Nephron progenitor cell (in vitro differentiated cells): ENCODE data around the gene IGFBPL1.

Experiments used
- DNase-seq: peaks from one replicate; pipeline ENCODE4 v3.0.0; 2021
- H3K27ac Mint-ChIP-seq: 2 replicates; pipeline ENCODE4 v1.8.0; 2021; ENCODE audit warnings: mild to moderate bottlenecking, moderate library complexity, mixed read lengths
- H3K27me3 Mint-ChIP-seq: 2 replicates; pipeline ENCODE4 v1.8.0; 2021; ENCODE audit warnings: mild to moderate bottlenecking, low read depth, mixed read lengths; ENCODE audit not compliant: poor library complexity
- H3K36me3 Mint-ChIP-seq: 2 replicates; pipeline ENCODE4 v1.8.0; 2021; ENCODE audit warnings: low read depth, mixed read lengths
- H3K4me1 Mint-ChIP-seq: 2 replicates; pipeline ENCODE4 v1.8.0; 2021; ENCODE audit warnings: mixed read lengths
- H3K4me3 Mint-ChIP-seq: 2 replicates; pipeline ENCODE4 v1.8.0; 2021; ENCODE audit warnings: mild to moderate bottlenecking, moderate library complexity, mixed read lengths
- H3K9me3 Mint-ChIP-seq: 2 replicates; pipeline ENCODE4 v1.8.0; 2021; ENCODE audit warnings: mild to moderate bottlenecking, moderate library complexity, mixed read lengths
- TF ChIP-seq, protein P1 (sequence below): fragments of 200-600 bp; sonication (generic); IDR thresholded peaks from 2 replicates; pipeline ENCODE4 v1.5.0; 2021; ENCODE audit warnings: antibody characterized with exemption

The IGFBPL1 gene

DNA sequence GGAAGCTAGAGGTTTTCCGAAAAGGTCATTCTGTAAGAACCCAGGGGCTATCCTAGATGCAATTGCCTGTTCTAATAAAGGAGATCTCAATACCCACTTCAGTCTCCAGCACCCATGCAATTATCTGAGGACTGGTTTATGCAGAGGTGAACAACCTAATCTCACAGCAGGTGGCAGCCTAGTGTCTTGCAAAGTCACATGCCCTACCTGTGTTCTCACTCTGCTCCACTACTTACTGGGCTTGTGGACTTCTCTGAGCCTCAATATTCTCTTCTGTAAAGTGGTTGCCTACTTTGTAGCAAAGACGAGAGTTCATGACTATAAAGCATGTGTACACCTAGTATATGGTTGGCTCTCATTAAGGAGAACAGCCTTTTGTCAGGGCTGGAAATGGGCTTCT is 52.8 kb downstream of the IGFBPL1 start:
- Mint-ChIP-seq H3K9me3 (no peaks in the 10 kb centered on the region), H3K27ac (no peak overlapping the region), H3K4me1 (peaks cover 18% of the 10 kb centered on the region), H3K36me3 (no peaks in the 10 kb centered on the region), H3K27me3 (peaks cover 71% of the 10 kb centered on the region), H3K4me3 (no peak overlapping the region)
- no peak for DNase-seq
- TF ChIP-seq, protein P1, sequence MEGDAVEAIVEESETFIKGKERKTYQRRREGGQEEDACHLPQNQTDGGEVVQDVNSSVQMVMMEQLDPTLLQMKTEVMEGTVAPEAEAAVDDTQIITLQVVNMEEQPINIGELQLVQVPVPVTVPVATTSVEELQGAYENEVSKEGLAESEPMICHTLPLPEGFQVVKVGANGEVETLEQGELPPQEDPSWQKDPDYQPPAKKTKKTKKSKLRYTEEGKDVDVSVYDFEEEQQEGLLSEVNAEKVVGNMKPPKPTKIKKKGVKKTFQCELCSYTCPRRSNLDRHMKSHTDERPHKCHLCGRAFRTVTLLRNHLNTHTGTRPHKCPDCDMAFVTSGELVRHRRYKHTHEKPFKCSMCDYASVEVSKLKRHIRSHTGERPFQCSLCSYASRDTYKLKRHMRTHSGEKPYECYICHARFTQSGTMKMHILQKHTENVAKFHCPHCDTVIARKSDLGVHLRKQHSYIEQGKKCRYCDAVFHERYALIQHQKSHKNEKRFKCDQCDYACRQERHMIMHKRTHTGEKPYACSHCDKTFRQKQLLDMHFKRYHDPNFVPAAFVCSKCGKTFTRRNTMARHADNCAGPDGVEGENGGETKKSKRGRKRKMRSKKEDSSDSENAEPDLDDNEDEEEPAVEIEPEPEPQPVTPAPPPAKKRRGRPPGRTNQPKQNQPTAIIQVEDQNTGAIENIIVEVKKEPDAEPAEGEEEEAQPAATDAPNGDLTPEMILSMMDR, result no peak

DNA sequence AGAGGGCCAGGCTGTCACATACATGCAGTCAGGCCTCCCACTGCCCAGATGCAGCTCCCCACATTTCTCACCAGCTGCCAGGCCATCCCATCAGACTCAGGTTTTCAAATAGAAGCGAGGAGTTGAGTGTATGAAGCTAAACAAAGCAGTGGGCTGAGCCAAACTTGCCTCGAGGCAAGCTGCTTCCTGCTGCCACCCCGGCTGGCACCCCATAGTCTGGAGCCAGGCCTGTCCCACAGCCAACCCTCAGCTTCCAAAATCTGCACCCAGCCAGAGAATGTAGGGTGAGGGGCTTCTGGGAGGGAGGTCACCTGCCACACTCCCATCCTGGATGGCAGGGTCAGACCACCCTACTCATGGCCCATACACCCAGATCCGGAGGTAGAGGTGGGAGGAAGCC is 54.1 kb downstream of the IGFBPL1 start:
- H3K4me3 Mint-ChIP-seq, result no peak overlapping the region
- peaks cover 5% of the 10 kb centered on the region for H3K4me1 Mint-ChIP-seq
- no peak overlapping the region for H3K27ac Mint-ChIP-seq
- TF ChIP-seq, protein P1, result no peak
- H3K9me3 Mint-ChIP-seq, result no peaks in the 10 kb centered on the region
- H3K36me3 Mint-ChIP-seq, result no peaks in the 10 kb centered on the region
- DNase-seq, result no peak
- peaks cover 69% of the 10 kb centered on the region for H3K27me3 Mint-ChIP-seq

DNA sequence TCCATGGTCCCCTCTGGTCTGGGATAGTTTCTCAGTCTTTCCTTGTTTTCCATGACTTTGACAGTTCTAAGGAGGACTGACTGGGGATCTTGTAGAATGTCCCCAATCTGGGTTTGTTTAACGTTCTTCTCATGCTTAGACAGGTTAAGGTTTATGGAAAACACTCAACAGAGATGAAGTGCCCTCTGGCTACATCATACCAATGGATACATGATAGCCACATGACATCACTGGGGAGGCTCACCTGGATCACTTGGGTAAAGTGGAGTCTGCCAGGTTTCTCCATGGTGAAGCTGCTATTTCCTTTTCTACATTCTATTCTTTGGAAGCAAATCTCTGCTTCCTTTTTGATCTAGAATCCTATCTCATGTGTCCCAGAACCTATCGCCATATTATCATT is 55.5 kb downstream of the IGFBPL1 start:
- no peak for DNase-seq
- Mint-ChIP-seq H3K9me3 (no peaks in the 10 kb centered on the region), H3K36me3 (no peaks in the 10 kb centered on the region), H3K27ac (no peak overlapping the region), H3K27me3 (peaks cover 68% of the 10 kb centered on the region), H3K4me3 (no peak overlapping the region), H3K4me1 (no peaks in the 10 kb centered on the region)
- TF ChIP-seq, protein P1, result no peak

DNA sequence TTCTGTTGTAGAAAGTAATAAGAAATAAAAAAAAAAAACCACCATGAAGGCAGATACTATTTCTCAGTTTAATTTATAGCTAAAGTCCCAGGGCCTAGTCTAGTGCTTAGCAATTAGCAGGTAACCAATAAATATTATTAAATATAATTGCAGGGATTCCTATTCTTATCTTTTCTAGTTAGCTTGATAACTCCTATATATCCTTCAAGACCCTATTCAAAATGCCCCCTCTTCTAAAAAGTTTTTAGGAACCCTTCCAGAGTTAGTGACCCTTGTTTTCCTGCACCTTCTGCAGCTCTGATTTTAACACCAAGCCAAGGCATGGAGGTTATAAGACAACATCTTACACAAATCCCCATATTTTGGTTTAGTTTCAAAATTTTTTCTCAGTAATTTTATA is 56.4 kb downstream of the IGFBPL1 start:
- no peak for DNase-seq
- peaks cover 4% of the 10 kb centered on the region for H3K4me1 Mint-ChIP-seq
- TF ChIP-seq, protein P1, result no peak
- no peaks in the 10 kb centered on the region for H3K36me3 Mint-ChIP-seq
- no peak overlapping the region for H3K4me3 Mint-ChIP-seq
- no peaks in the 10 kb centered on the region for H3K9me3 Mint-ChIP-seq
- H3K27ac Mint-ChIP-seq, result no peak overlapping the region
- peaks cover 63% of the 10 kb centered on the region for H3K27me3 Mint-ChIP-seq

DNA sequence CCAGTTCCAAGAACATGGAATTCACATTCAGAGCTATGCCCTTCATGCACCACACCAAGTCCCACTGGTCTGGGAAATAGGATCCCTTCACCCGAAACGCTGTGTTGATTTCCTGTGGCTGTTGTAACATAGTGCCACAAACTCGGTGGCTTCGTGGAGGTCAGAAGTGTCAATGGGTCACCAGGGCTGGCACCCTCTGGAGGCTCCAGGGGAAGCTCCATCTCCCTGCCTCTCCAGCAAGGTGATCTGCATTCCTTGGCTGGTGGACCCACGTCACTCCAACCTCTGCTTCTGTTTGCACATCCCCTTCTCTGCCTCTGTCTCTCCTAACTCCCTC is 60.7 kb downstream of the IGFBPL1 start:
- no peak for DNase-seq
- Mint-ChIP-seq H3K36me3 (no peaks in the 10 kb centered on the region), H3K27me3 (peaks cover 21% of the 10 kb centered on the region), H3K9me3 (no peaks in the 10 kb centered on the region), H3K27ac (no peak overlapping the region), H3K4me3 (no peak overlapping the region), H3K4me1 (peaks cover 34% of the 10 kb centered on the region)
- TF ChIP-seq, protein P1, result no peak

DNA sequence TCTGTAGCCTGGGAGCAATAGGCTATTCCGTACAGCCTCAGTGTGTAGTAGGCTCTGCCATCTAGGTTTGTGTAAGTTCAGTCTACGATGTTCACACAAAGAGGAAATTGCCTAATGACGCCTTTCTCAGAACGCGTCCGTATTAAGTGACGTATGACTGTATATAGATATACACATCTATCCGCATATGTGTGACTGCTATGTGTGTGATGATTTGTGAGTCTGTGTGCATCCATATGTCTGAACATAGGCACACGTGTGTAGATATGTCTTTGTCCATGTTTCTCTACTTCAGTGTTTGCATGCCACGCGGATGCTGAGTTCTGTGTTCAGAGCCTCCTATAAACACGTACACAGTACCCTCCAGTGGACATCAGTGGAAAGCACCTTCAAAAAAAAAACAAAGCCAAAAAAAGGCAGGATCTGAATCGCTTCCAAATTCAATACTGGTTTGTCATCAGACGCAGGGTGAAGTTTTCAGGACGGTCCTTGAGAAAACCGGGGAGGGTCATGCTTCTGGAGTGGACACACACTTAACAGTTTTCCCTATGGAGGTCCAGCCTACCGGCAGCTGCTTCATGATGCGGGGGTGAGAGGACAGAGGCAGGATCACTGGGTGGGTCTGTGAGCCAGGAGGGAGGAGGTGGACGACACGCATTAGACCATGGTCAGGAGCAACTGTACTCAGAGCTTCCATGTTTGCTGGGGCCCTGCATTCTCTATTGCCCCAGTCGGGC is 61.2 kb downstream of the IGFBPL1 start:
- peak; percentile 27 for DNase-seq
- Mint-ChIP-seq H3K4me1 (peaks cover 39% of the 10 kb centered on the region), H3K27ac (no peak overlapping the region), H3K27me3 (peaks cover 20% of the 10 kb centered on the region), H3K9me3 (no peaks in the 10 kb centered on the region), H3K4me3 (no peak overlapping the region), H3K36me3 (no peaks in the 10 kb centered on the region)
- TF ChIP-seq, protein P1, result peak; percentile 58
